GM12878 (cell line): ENCODE data around the gene DNAJC22. TPM values are rescaled to one million over a fixed set of nuclear protein-coding genes. Genes with fewer than 3 reads are reported as not detected.
A peak's percentile ranks its signal among the peaks of the same experiment; 100 is the strongest.

Experiments used
- BRCA1 ChIP-seq: IDR thresholded peaks from 2 replicates; pipeline ENCODE4 v1.6.1; 2011; ENCODE audit warnings: low read depth, low read length, improper control_type of control experiment
- CBFB ChIP-seq: IDR thresholded peaks from 2 replicates; pipeline ENCODE4 v1.6.1; 2016; ENCODE audit warnings: antibody characterized with exemption, low read depth
- CHD4 ChIP-seq: fragments of 200-600 bp; sonication (generic); IDR thresholded peaks from 2 replicates; pipeline ENCODE4 v1.6.1; 2016; ENCODE audit warnings: mild to moderate bottlenecking
- EED ChIP-seq: sonication (generic); IDR thresholded peaks from 2 replicates; pipeline ENCODE4 v1.6.1; 2016; ENCODE audit warnings: antibody characterized with exemption, low read depth
- EGR1 ChIP-seq, 2 experiments: IDR thresholded peaks; 1 replicate in 1 of 2; 2 replicates in 1 of 2; pipeline ENCODE4 v1.6.1; 2011 to 2012; ENCODE audit warnings: low read depth in 2 of 2, low read length in 2 of 2, borderline replicate concordance in 1 of 2, mild to moderate bottlenecking in 1 of 2, moderate library complexity in 1 of 2
- EP300 ChIP-seq, 2 experiments: fragments of 150-350 bp in 1 of 2; IDR thresholded peaks; 2 replicates each; pipeline ENCODE4 v1.6.1; 2011 to 2012; ENCODE audit warnings: low read depth in 2 of 2, low read length in 2 of 2, borderline replicate concordance in 1 of 2, improper control_type of control experiment in 1 of 2, inconsistent platforms in 1 of 2; ENCODE audit not compliant: control insufficient read depth in 1 of 2
- ETV6 ChIP-seq, 2 experiments: fragments of 450-650 bp in 1 of 2; IDR thresholded peaks in 1 of 2; conservative IDR thresholded peaks in 1 of 2; 2 replicates each; pipeline ENCODE4 v1.6.1; 2014; ENCODE audit warnings: antibody characterized with exemption in 1 of 2, borderline replicate concordance in 1 of 2, low read depth in 1 of 2, mild to moderate bottlenecking in 1 of 2, moderate library complexity in 1 of 2
- EZH2 ChIP-seq: IDR thresholded peaks from 2 replicates; pipeline ENCODE4 v1.6.1; 2012; ENCODE audit warnings: low read depth, mild to moderate bottlenecking, control low read depth, inconsistent platforms, low read length, borderline replicate concordance; ENCODE audit not compliant: control insufficient read depth
- GATAD2B ChIP-seq: fragments of 450-650 bp; conservative IDR thresholded peaks from 2 replicates; pipeline ENCODE4 v1.6.1; 2017; ENCODE audit warnings: low read depth, mild to moderate bottlenecking, moderate library complexity
- IKZF1 ChIP-seq: fragments of 450-650 bp; conservative IDR thresholded peaks from 2 replicates; pipeline ENCODE4 v1.6.1; 2017; ENCODE audit warnings: antibody characterized with exemption, mild to moderate bottlenecking
- IKZF2 ChIP-seq, 2 experiments: fragments of 450-650 bp; IDR thresholded peaks; 2 replicates each; pipeline ENCODE4 v1.6.1; 2017; ENCODE audit warnings: mild to moderate bottlenecking in 2 of 2, moderate library complexity in 2 of 2
- KDM1A ChIP-seq: fragments of 200-600 bp; sonication (generic); IDR thresholded peaks from 2 replicates; pipeline ENCODE4 v1.6.1; 2016; ENCODE audit warnings: borderline replicate concordance
- MEF2A ChIP-seq: IDR thresholded peaks from 2 replicates; pipeline ENCODE4 v1.6.1; 2011; ENCODE audit warnings: low read depth, mild to moderate bottlenecking, low read length, moderate library complexity; ENCODE audit not compliant: insufficient read depth
- NFIC ChIP-seq: IDR thresholded peaks from 2 replicates; pipeline ENCODE4 v1.6.1; 2012; ENCODE audit warnings: low read depth, mild to moderate bottlenecking, inconsistent platforms, low read length, moderate library complexity
- NFYA ChIP-seq: IDR thresholded peaks from 2 replicates; pipeline ENCODE4 v1.6.1; 2011; ENCODE audit warnings: low read depth, mild to moderate bottlenecking, low read length, improper control_type of control experiment, borderline replicate concordance
- NR2F1 ChIP-seq: fragments of 450-650 bp; conservative IDR thresholded peaks from 2 replicates; pipeline ENCODE4 v1.6.1; 2017; ENCODE audit warnings: mild to moderate bottlenecking
- POLR2AphosphoS2 ChIP-seq: IDR thresholded peaks from 2 replicates; pipeline ENCODE4 v1.6.1; 2011; ENCODE audit warnings: low read depth, mild to moderate bottlenecking, low read length, improper control_type of control experiment, moderate library complexity
- POU2F2 ChIP-seq: IDR thresholded peaks from 3 replicates; pipeline ENCODE4 v1.6.1; 2011; ENCODE audit warnings: low read depth, mild to moderate bottlenecking, low read length, borderline replicate concordance
- RELA ChIP-seq: fragments of 450-650 bp; IDR thresholded peaks from 2 replicates; pipeline ENCODE4 v1.8.0; 2014; ENCODE audit warnings: borderline replicate concordance; ENCODE audit not compliant: partially characterized antibody
- SIN3A ChIP-seq: IDR thresholded peaks from 2 replicates; pipeline ENCODE4 v1.6.1; 2012; ENCODE audit warnings: low read depth, low read length, improper control_type of control experiment
- SP1 ChIP-seq: IDR thresholded peaks from one replicate; pipeline ENCODE4 v1.6.1; 2011; ENCODE audit warnings: low read depth, low read length
- STAT1 ChIP-seq: fragments of 450-650 bp; conservative IDR thresholded peaks from 2 replicates; pipeline ENCODE4 v1.6.1; 2014; ENCODE audit warnings: antibody characterized with exemption, mild to moderate bottlenecking
- SUZ12 ChIP-seq: fragments of 200-600 bp; sonication (generic); IDR thresholded peaks from one replicate; pipeline ENCODE4 v1.6.1; 2018; ENCODE audit warnings: antibody characterized with exemption, mild to moderate bottlenecking; ENCODE audit not compliant: unreplicated experiment
- TCF12 ChIP-seq: IDR thresholded peaks from 2 replicates; pipeline ENCODE4 v1.6.1; 2011; ENCODE audit warnings: low read depth, mild to moderate bottlenecking, low read length
- WRNIP1 ChIP-seq: IDR thresholded peaks from 2 replicates; pipeline ENCODE4 v1.6.1; 2011; ENCODE audit warnings: low read depth, low read length, improper control_type of control experiment, borderline replicate concordance
- ZNF274 ChIP-seq: IDR thresholded peaks from one replicate; pipeline ENCODE4 v1.8.0; 2011; ENCODE audit not compliant: insufficient read length, insufficient read depth
- ZNF384 ChIP-seq: IDR thresholded peaks from 2 replicates; pipeline ENCODE4 v1.6.1; 2012; ENCODE audit warnings: low read depth, mild to moderate bottlenecking, low read length, improper control_type of control experiment, borderline replicate concordance
- polyA plus RNA-seq, 11 experiments: library from polyadenylated mRNA; depleted of rRNA in 4 of 11; unstranded in 6 of 11; stranded (reverse) in 5 of 11; fragments of >200 nt; fragmentation: Nextera tagmentation in 4 of 11; fragmentation: Illumina TruSeq in 1 of 11; extraction: Ambion mirVana in 4 of 11; extraction: Trizol in 1 of 11; gene quantifications; 1 replicate in 1 of 11; 2 replicates in 10 of 11; pipeline versions ENCODE4 v1.2.1 to v1.2.3, GENCODE V29; 2011 to 2016; ENCODE audit warnings: inconsistent platforms in 2 of 11, missing spikeins in 2 of 11, low read depth in 1 of 11
- total RNA-seq, 4 experiments: library from RNA; depleted of rRNA in 3 of 4; stranded (reverse); fragments of >200 nt in 3 of 4; fragmentation: Illumina TruSeq in 1 of 4; extraction: Trizol in 1 of 4; gene quantifications; 2 replicates each; pipeline versions ENCODE4 v1.2.1 to v1.2.3, GENCODE V29; 2013 to 2021
- TF ChIP-seq, protein P1 (sequence below): IDR thresholded peaks from 2 replicates; pipeline ENCODE4 v1.6.1; 2011; ENCODE audit warnings: borderline replicate concordance, low read depth, mild to moderate bottlenecking, moderate library complexity, mixed read lengths, low read length; ENCODE audit not compliant: insufficient read depth; ENCODE audit errors: extremely low read length
- TF ChIP-seq, protein P2 (sequence below): fragments of 450-650 bp; IDR thresholded peaks from 2 replicates; pipeline ENCODE4 v1.6.1; 2017; ENCODE audit warnings: low read depth, mild to moderate bottlenecking, moderate library complexity

The DNAJC22 gene
- total and polyA plus RNA-seq, 10 of the 15 experiments (the other 5 are each of a cell fraction or from before 2014, with no cell fraction given) = 0.06 to 0.61 (median 0.13) TPM; not detected in 3

DNA sequence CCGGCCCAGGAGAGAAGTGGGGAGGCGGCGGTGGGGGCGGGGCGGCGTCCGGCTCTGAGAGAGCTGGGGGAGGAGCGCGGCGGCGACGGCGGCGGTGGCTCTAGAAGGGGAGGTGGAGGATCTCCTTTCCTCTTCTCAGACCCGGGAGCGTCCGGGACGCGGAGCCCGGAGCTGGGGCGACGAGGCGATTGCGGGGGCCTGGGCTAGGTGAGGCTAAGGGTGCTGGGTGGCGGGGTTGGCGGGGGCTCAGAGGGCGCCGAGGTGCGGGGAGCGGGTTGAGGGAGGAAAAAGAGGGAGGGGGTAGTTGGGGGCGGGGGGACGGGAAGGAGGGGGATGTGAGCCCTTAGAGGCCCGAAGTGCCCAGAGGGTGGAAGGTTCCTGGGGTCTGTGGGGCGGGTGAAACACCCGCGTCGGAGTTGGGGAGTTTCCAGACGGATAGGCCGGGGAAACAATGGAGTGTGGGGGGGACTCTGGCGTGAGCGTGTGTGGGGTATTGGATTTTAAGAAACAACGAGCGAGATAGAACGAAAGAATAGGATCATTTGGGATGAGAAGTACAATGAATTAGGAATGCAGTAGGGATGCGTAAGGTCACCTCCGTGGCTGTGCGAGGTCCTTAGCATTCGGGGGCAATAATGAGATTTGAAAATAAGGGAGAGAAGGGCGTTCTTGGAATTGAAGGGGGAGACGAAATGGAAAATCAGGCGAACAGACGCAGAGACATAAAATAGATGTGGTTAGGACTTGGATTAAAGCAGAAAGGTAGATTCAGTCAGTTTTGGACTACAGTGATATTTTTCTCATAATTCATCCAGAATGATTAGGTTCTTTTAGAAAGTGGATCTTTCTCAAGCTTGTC lies 20.9 kb downstream of the DNAJC22 start, which contains the start of gene SPATS2 (continued):
- TF ChIP-seq EZH2 (no peak), POLR2AphosphoS2 (no peak), SUZ12 (no peak), ZNF384 (no peak), STAT1 (no peak), GATAD2B (no peak; the same call in 1 of the 2 replicates), SIN3A (no peak), IKZF2 (IDR thresholded peaks at IDR 0.05) (peak in 1 of 2 experiments; percentile 39; a peak in 2 of 4 replicates), CHD4 (no peak), ZNF274 (no peak), SP1 (no peak), NR2F1 (no peak), EGR1 (IDR thresholded peaks at IDR 0.05; ENCODE audit: borderline replicate concordance in 1 of 2, low read depth in 2 of 2, low read length in 2 of 2) (peak in 1 of 2 experiments; percentile 2; a peak in 1 of 3 replicates), KDM1A (no peak), ETV6 (conservative IDR thresholded peaks at IDR 0.05 in 1 of 2, IDR thresholded peaks at IDR 0.05 in 1 of 2; ENCODE audit: borderline replicate concordance in 1 of 2, low read depth in 1 of 2) (no peak), NFIC (no peak), POU2F2 (0 out of 3 replicates have a peak, but pooled peaks have one; percentile 1), CBFB (no peak), EP300 (IDR thresholded peaks at IDR 0.05; ENCODE audit: borderline replicate concordance in 1 of 2, control insufficient read depth in 1 of 2, low read depth in 2 of 2, low read length in 2 of 2) (0 out of 4 replicates have a peak, but pooled peaks of 1 of the 2 experiments have one; percentile 13), NFYA (no peak), IKZF1 (no peak), BRCA1 (no peak), WRNIP1 (no peak), MEF2A (no peak), TCF12 (no peak), RELA (peak; percentile 12), EED (0 out of 2 replicates have a peak, but pooled peaks have one; percentile 39)
- TF ChIP-seq, protein P1, sequence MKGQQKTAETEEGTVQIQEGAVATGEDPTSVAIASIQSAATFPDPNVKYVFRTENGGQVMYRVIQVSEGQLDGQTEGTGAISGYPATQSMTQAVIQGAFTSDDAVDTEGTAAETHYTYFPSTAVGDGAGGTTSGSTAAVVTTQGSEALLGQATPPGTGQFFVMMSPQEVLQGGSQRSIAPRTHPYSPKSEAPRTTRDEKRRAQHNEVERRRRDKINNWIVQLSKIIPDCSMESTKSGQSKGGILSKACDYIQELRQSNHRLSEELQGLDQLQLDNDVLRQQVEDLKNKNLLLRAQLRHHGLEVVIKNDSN = no peak
- TF ChIP-seq, protein P2, sequence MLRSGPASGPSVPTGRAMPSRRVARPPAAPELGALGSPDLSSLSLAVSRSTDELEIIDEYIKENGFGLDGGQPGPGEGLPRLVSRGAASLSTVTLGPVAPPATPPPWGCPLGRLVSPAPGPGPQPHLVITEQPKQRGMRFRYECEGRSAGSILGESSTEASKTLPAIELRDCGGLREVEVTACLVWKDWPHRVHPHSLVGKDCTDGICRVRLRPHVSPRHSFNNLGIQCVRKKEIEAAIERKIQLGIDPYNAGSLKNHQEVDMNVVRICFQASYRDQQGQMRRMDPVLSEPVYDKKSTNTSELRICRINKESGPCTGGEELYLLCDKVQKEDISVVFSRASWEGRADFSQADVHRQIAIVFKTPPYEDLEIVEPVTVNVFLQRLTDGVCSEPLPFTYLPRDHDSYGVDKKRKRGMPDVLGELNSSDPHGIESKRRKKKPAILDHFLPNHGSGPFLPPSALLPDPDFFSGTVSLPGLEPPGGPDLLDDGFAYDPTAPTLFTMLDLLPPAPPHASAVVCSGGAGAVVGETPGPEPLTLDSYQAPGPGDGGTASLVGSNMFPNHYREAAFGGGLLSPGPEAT = 0 out of 2 replicates have a peak, but pooled peaks have one; percentile 41
